Right lobe of liver (tissue), 4 donors: ENCODE results near the gene POP4.

Experiments used
- CTCF ChIP-seq, 4 donors: fragments of 200-600 bp in 3 of 4; fragments of 450-650 bp in 1 of 4; IDR thresholded peaks; one replicate each; pipeline versions ENCODE4 v1.5.1 to v1.8.0; 2016 to 2022; ENCODE audit warnings: antibody characterized with exemption in 4 of 4, mild to moderate bottlenecking in 2 of 4
- POLR2A ChIP-seq: fragments of 450-650 bp; IDR thresholded peaks from one replicate; pipeline ENCODE4 v1.6.1; 2017; ENCODE audit warnings: antibody characterized with exemption, mild to moderate bottlenecking
- donor health status: DM: no; HTN: no; CAD: no.
- donor health status: DM: no; HTN: no; CAD: no.
- donor health status: DM: no; HTN: yes; CAD: no.

DNA sequence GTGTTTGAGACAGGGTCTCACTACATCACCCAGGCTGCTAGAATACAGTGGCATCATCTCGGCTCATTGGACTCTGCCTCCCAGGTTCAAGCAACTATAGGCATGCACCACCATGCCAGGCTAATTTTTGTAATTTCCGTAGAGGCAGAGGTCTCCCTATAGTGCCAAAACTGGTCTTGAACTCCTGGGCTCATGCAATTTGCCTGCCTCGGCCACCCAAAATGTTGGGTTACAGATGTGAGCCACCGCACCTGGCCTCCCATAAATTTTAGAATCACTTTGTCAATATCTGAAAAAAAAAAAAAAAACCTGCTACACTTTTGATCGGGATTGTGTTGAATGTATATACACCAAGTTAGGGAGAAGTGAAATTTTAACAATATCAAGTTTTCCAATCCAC, 47.3 kb downstream of the POP4 start:
- TF ChIP-seq POLR2A = no peak
- TF ChIP-seq CTCF (IDR thresholded peaks at IDR 0.05) = no peak
